ENCODE data around the gene CADM1. TPM values are rescaled to one million over a fixed set of nuclear protein-coding genes. Genes with fewer than 3 reads are reported as not detected.

Gene CADM1
- total RNA-seq, 1 experiment from 2014 or later: not detected

GRCh38 chr11:115128226-115128625, 376.0 kb downstream of the CADM1 start:
- ChIA-PET POLR2A (interaction anchor here (0.7 kb wide), 1 partner anchor 51 kb away, joined by 3 read pairs; no protein-coding TSS in a partner anchor), CTCF (no interaction called here)
- Mint-ChIP-seq H3K27ac (ENCODE audit: low read depth, unreplicated experiment) (no peak overlapping the region), H3K27me3 (ENCODE audit: insufficient read depth, unreplicated experiment) (peaks cover 7% of the 10 kb centered on the region), H3K9me3 (ENCODE audit: unreplicated experiment) (no peaks in the 10 kb centered on the region), H3K4me3 (ENCODE audit: unreplicated experiment) (no peak overlapping the region), H3K36me3 (ENCODE audit: insufficient read depth, unreplicated experiment) (no peaks in the 10 kb centered on the region), H3K4me1 (ENCODE audit: insufficient read depth, unreplicated experiment) (no peaks in the 10 kb centered on the region)
- BruUV-seq (replicated peaks): no TSS peak
- DNase-seq (ENCODE audit: unreplicated experiment): no peak
- intact Hi-C loops (cut with micrococcal nuclease): no loop called here
- TF ChIP-seq, protein P1, sequence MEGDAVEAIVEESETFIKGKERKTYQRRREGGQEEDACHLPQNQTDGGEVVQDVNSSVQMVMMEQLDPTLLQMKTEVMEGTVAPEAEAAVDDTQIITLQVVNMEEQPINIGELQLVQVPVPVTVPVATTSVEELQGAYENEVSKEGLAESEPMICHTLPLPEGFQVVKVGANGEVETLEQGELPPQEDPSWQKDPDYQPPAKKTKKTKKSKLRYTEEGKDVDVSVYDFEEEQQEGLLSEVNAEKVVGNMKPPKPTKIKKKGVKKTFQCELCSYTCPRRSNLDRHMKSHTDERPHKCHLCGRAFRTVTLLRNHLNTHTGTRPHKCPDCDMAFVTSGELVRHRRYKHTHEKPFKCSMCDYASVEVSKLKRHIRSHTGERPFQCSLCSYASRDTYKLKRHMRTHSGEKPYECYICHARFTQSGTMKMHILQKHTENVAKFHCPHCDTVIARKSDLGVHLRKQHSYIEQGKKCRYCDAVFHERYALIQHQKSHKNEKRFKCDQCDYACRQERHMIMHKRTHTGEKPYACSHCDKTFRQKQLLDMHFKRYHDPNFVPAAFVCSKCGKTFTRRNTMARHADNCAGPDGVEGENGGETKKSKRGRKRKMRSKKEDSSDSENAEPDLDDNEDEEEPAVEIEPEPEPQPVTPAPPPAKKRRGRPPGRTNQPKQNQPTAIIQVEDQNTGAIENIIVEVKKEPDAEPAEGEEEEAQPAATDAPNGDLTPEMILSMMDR (IDR thresholded peaks at IDR 0.05; ENCODE audit: unreplicated experiment): no peak

GRCh38 chr11:115127790-115128189, 376.4 kb downstream of the CADM1 start:
- intact Hi-C loops (cut with micrococcal nuclease): no loop called here
- H3K27ac Mint-ChIP-seq (ENCODE audit: low read depth, unreplicated experiment): no peak overlapping the region
- CTCF ChIA-PET: no interaction called here

GRCh38 chr11:115126515-115127208, 377.6 kb downstream of the CADM1 start:
- no peak overlapping the region for H3K4me3 Mint-ChIP-seq (ENCODE audit: unreplicated experiment)

More at GRCh38 chr11:115127790-115128189, 376.4 kb downstream of the CADM1 start:
- BruUV-seq (replicated peaks): no TSS peak
- DNase-seq (ENCODE audit: unreplicated experiment): no peak
- TF ChIP-seq, protein P1 (IDR thresholded peaks at IDR 0.05; ENCODE audit: unreplicated experiment): no peak
- Mint-ChIP-seq H3K4me1 (ENCODE audit: insufficient read depth, unreplicated experiment) (no peaks in the 10 kb centered on the region), H3K27me3 (ENCODE audit: insufficient read depth, unreplicated experiment) (peaks cover 6% of the 10 kb centered on the region), H3K9me3 (ENCODE audit: unreplicated experiment) (no peaks in the 10 kb centered on the region), H3K36me3 (ENCODE audit: insufficient read depth, unreplicated experiment) (no peaks in the 10 kb centered on the region), H3K4me3 (ENCODE audit: unreplicated experiment) (no peak overlapping the region)
- POLR2A ChIA-PET: interaction anchor here (0.7 kb wide), 1 partner anchor 52 kb away, joined by 3 read pairs; no protein-coding TSS in a partner anchor

DNA sequence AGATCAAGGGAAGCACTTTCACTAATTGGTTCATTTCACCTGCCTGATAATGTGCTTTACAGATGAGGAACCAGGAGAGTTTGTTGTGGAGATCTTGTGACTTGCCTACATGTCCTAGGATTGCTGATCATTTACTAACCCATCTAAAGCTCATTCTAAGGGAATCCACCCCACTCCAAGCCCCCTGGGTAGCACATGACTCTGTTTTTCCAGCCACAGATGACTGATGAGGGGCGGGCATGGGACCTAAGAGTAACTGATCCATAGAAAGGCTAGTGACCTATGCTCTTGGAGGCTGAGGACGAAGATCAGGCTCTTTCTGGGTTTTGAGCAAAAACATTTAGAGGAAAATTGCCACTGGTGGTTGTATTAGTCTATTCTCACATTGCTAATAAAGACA, 378.1 kb downstream of the CADM1 start:
- TF ChIP-seq, protein P1 (IDR thresholded peaks at IDR 0.05; ENCODE audit: unreplicated experiment): no peak

More at GRCh38 chr11:115126515-115127208, 377.6 kb downstream of the CADM1 start:
- no peak for DNase-seq (ENCODE audit: unreplicated experiment)
- TF ChIP-seq, protein P1 (IDR thresholded peaks at IDR 0.05; ENCODE audit: unreplicated experiment): no peak
- intact Hi-C loops (cut with micrococcal nuclease): no loop called here
- H3K9me3 Mint-ChIP-seq (ENCODE audit: unreplicated experiment): no peaks in the 10 kb centered on the region
- ChIA-PET POLR2A (no interaction called here), CTCF (interaction anchor here (0.5 to 0.9 kb wide), 4 partner anchors 11 to 583 kb away, joined by 3 to 4 read pairs (median 3); no protein-coding TSS in a partner anchor)
- no peaks in the 10 kb centered on the region for H3K36me3 Mint-ChIP-seq (ENCODE audit: insufficient read depth, unreplicated experiment)
- no peak overlapping the region for H3K27ac Mint-ChIP-seq (ENCODE audit: low read depth, unreplicated experiment)
- H3K27me3 Mint-ChIP-seq (ENCODE audit: insufficient read depth, unreplicated experiment): peaks cover 17% of the 10 kb centered on the region
- BruUV-seq (replicated peaks): no TSS peak
- no peaks in the 10 kb centered on the region for H3K4me1 Mint-ChIP-seq (ENCODE audit: insufficient read depth, unreplicated experiment)

More for the DNA sequence above, 378.1 kb downstream of the CADM1 start:
- Mint-ChIP-seq H3K9me3 (ENCODE audit: unreplicated experiment) (no peaks in the 10 kb centered on the region), H3K36me3 (ENCODE audit: insufficient read depth, unreplicated experiment) (no peaks in the 10 kb centered on the region), H3K4me3 (ENCODE audit: unreplicated experiment) (no peak overlapping the region), H3K27ac (ENCODE audit: low read depth, unreplicated experiment) (no peak overlapping the region), H3K4me1 (ENCODE audit: insufficient read depth, unreplicated experiment) (no peaks in the 10 kb centered on the region), H3K27me3 (ENCODE audit: insufficient read depth, unreplicated experiment) (peaks cover 23% of the 10 kb centered on the region)
- DNase-seq (ENCODE audit: unreplicated experiment): no peak
- ChIA-PET CTCF (interaction anchor here (0.7 to 0.9 kb wide), 2 partner anchors 10 to 36 kb away, joined by 4 read pairs; no protein-coding TSS in a partner anchor), POLR2A (no interaction called here)
- no TSS peak for BruUV-seq (replicated peaks)
- intact Hi-C loops (cut with micrococcal nuclease): no loop called here
